GM23338 (cell line): ENCODE data around the gene ZNF415. TPM values are rescaled to one million over a fixed set of nuclear protein-coding genes. Genes with fewer than 3 reads are reported as not detected.
"Not testable (repeated sequence)": the region's sequence is repeated elsewhere in the genome, so short reads cannot be mapped to it uniquely, and the experiment has no call there.

Experiments
- ATAC-seq: fragments of 200-7000 bp; cut with Tn5 transposase; 3 replicates; pipeline ENCODE4 v1.9.1; 2020
- DNase-seq: peaks from one replicate; pipeline ENCODE4 v3.0.0-alpha.2; 2015; ENCODE audit warnings: low spot score
- H2AFZ ChIP-seq: fragments of 200-600 bp; sonication (generic); 2 replicates; pipeline ENCODE4 v1.8.0; 2016; ENCODE audit warnings: antibody characterized with exemption, mild to moderate bottlenecking, moderate library complexity
- H3F3A ChIP-seq: fragments of 200-600 bp; sonication (generic); replicated peaks from 2 replicates; pipeline ENCODE4 v1.8.0; 2017; ENCODE audit warnings: antibody characterized with exemption, mixed run types, low read depth
- H3K27ac ChIP-seq: fragments of 200-600 bp; sonication (generic); 2 replicates; pipeline ENCODE4 v1.6.1; 2016; ENCODE audit warnings: low read depth
- H3K27me3 ChIP-seq: fragments of 200-600 bp; sonication (generic); 2 replicates; pipeline ENCODE4 v1.8.0; 2016; ENCODE audit warnings: mild to moderate bottlenecking, mixed run types, moderate library complexity; ENCODE audit not compliant: insufficient read depth
- H3K36me3 ChIP-seq: fragments of 200-600 bp; sonication (generic); 2 replicates; pipeline ENCODE4 v1.8.0; 2016; ENCODE audit warnings: mild to moderate bottlenecking; ENCODE audit not compliant: insufficient read depth
- H3K4me1 ChIP-seq: fragments of 200-600 bp; sonication (generic); 2 replicates; pipeline ENCODE4 v1.8.0; 2016; ENCODE audit warnings: mild to moderate bottlenecking, moderate library complexity; ENCODE audit not compliant: insufficient read depth
- H3K4me2 ChIP-seq: fragments of 200-600 bp; sonication (generic); 2 replicates; pipeline ENCODE4 v1.7.1; 2017; ENCODE audit warnings: mixed run types
- H3K4me3 ChIP-seq: fragments of 200-600 bp; sonication (generic); 2 replicates; pipeline ENCODE4 v1.6.1; 2016; ENCODE audit warnings: mixed run types
- H3K79me2 ChIP-seq: fragments of 200-600 bp; sonication (generic); replicated peaks from 2 replicates; pipeline ENCODE4 v1.8.0; 2017; ENCODE audit warnings: mild to moderate bottlenecking; ENCODE audit not compliant: insufficient read depth
- H3K9me2 ChIP-seq: fragments of 200-600 bp; sonication (generic); 2 replicates; pipeline ENCODE4 v1.8.0; 2017; ENCODE audit not compliant: insufficient read depth
- H4K20me1 ChIP-seq: fragments of 200-600 bp; sonication (generic); replicated peaks from 2 replicates; pipeline ENCODE4 v1.8.0; 2017; ENCODE audit warnings: mild to moderate bottlenecking; ENCODE audit not compliant: insufficient read depth
- H3K27ac Mint-ChIP-seq: 2 replicates; pipeline ENCODE4 v1.8.0; 2020; ENCODE audit warnings: inconsistent platforms, mild to moderate bottlenecking, moderate library complexity, mixed read lengths
- H3K27me3 Mint-ChIP-seq: 3 replicates; pipeline ENCODE4 v1.8.0; 2022; ENCODE audit warnings: low read depth, mild to moderate bottlenecking, moderate library complexity, mixed read lengths, inconsistent platforms; ENCODE audit not compliant: insufficient read depth, poor library complexity
- H3K36me3 Mint-ChIP-seq: 3 replicates; pipeline ENCODE4 v1.8.0; 2021; ENCODE audit warnings: low read depth, mild to moderate bottlenecking, inconsistent platforms, moderate library complexity, mixed read lengths
- H3K4me1 Mint-ChIP-seq: 3 replicates; pipeline ENCODE4 v1.8.0; 2020; ENCODE audit warnings: mild to moderate bottlenecking, inconsistent platforms, mixed read lengths
- H3K4me3 Mint-ChIP-seq: 3 replicates; pipeline ENCODE4 v1.8.0; 2021; ENCODE audit warnings: moderate library complexity, mild to moderate bottlenecking, inconsistent platforms, mixed read lengths
- H3K9me3 Mint-ChIP-seq: 3 replicates; pipeline ENCODE4 v1.8.0; 2020; ENCODE audit warnings: moderate library complexity, mild to moderate bottlenecking, inconsistent platforms, mixed read lengths
- ZNF331 ChIP-seq: fragments of 250-450 bp; sonication (Bioruptor Pico); IDR thresholded peaks from 2 replicates; pipeline ENCODE4 v1.5.0; 2020; ENCODE audit warnings: low read depth, mild to moderate bottlenecking, moderate library complexity
- ZNF462 ChIP-seq: fragments of 250-450 bp; sonication (Bioruptor Pico); IDR thresholded peaks from 2 replicates; pipeline ENCODE4 v1.5.0; 2020; ENCODE audit warnings: mild to moderate bottlenecking, moderate library complexity
- polyA plus RNA-seq: library from polyadenylated mRNA; unstranded; fragments of >200 nt; fragmentation: Nextera tagmentation; extraction: Ambion mirVana; gene quantifications from 2 replicates; pipeline ENCODE4 v1.2.1, GENCODE V29; 2016
- total RNA-seq: library from RNA; depleted of rRNA; stranded (reverse); fragments of >200 nt; shearing (Covaris generic); gene quantifications from 2 replicates; pipeline ENCODE4 v1.2.3, GENCODE V29; 2014

ZNF415 gene
- total and polyA plus RNA-seq, 2 experiments from 2014 or later: 9.2 to 9.3 TPM

GRCh38 chr19:53101518-53101917 lies 31.2 kb downstream of the ZNF415 start (continued):
- TF ChIP-seq ZNF462 (CRISPR knock-in tag): no peak
- TF ChIP-seq ZNF331 (CRISPR knock-in tag): no peak

GRCh38 chr19:53098570-53098969 lies 34.1 kb downstream of the ZNF415 start:
- H3K9me3 Mint-ChIP-seq, H3K4me3 Mint-ChIP-seq: not testable (repeated sequence)

GRCh38 chr19:53096982-53097690 lies 35.6 kb downstream of the ZNF415 start:
- Histone ChIP-seq H3K4me1 (peaks cover 25% of the 10 kb centered on the region), H4K20me1 (peaks cover 15% of the 10 kb centered on the region), H3K79me2 (peaks cover 63% of the 10 kb centered on the region)
- ATAC-seq, H2AFZ ChIP-seq, H3K27ac ChIP-seq, H3K9me3 Mint-ChIP-seq, H3F3A ChIP-seq, H3K9me2 ChIP-seq, H3K4me2 ChIP-seq, H3K36me3 ChIP-seq, DNase-seq, H3K27me3 ChIP-seq, H3K4me3 ChIP-seq: not testable (repeated sequence)
- Mint-ChIP-seq H3K27me3 (peaks cover 10% of the 10 kb centered on the region), H3K27ac (peak overlapping the region; percentile 46; the same call in 1 of the 2 replicates), H3K4me3 (peak overlapping the region; percentile 3; the same call in 1 of the 3 replicates), H3K36me3 (peaks cover 13% of the 10 kb centered on the region; the same call in 2 of the 3 replicates), H3K4me1 (peaks cover 39% of the 10 kb centered on the region)

More at GRCh38 chr19:53098570-53098969, 34.1 kb downstream of the ZNF415 start:
- not testable (repeated sequence) for H3K36me3 ChIP-seq, DNase-seq, H3K4me3 ChIP-seq, H3K4me2 ChIP-seq, H2AFZ ChIP-seq, H3K27me3 ChIP-seq, ATAC-seq, H3K27ac ChIP-seq, H3K27ac Mint-ChIP-seq, H3F3A ChIP-seq, H3K9me2 ChIP-seq, H3K36me3 Mint-ChIP-seq
- Histone ChIP-seq H3K79me2 (peaks cover 58% of the 10 kb centered on the region), H4K20me1 (peaks cover 20% of the 10 kb centered on the region), H3K4me1 (peaks cover 28% of the 10 kb centered on the region)
- peaks cover 11% of the 10 kb centered on the region for H3K27me3 Mint-ChIP-seq
- H3K4me1 Mint-ChIP-seq: peaks cover 45% of the 10 kb centered on the region

GRCh38 chr19:53096579-53096978 lies 36.1 kb downstream of the ZNF415 start:
- H3K79me2 ChIP-seq: peaks cover 58% of the 10 kb centered on the region
- peaks cover 13% of the 10 kb centered on the region; the same call in 2 of the 3 replicates for H3K36me3 Mint-ChIP-seq

More at GRCh38 chr19:53096579-53096978, 36.1 kb downstream of the ZNF415 start:
- H3K4me1 Mint-ChIP-seq: peaks cover 38% of the 10 kb centered on the region
- not testable (repeated sequence) for H3F3A ChIP-seq, H3K9me3 Mint-ChIP-seq, H3K27ac ChIP-seq, H2AFZ ChIP-seq, H3K27me3 Mint-ChIP-seq, H3K36me3 ChIP-seq, H3K27me3 ChIP-seq, H3K4me3 Mint-ChIP-seq, H3K9me2 ChIP-seq, ATAC-seq, H3K4me3 ChIP-seq, H3K4me2 ChIP-seq, H3K27ac Mint-ChIP-seq
- DNase-seq: peak; percentile 17
- Histone ChIP-seq H4K20me1 (peaks cover 14% of the 10 kb centered on the region), H3K4me1 (peaks cover 25% of the 10 kb centered on the region)
